Brain microvascular endothelial cell (primary cell): ENCODE measurements around the gene ZSWIM9.

Experiments used
- DNase-seq: peaks from one replicate; pipeline ENCODE4 v3.0.0-alpha.2; 2020
- H3K27ac ChIP-seq: fragments of 250-450 bp; sonication (Bioruptor Pico); 2 replicates; pipeline ENCODE4 v1.5.1; 2020; ENCODE audit warnings: mild to moderate bottlenecking, moderate library complexity
- H3K27me3 ChIP-seq: fragments of 250-450 bp; sonication (Bioruptor Pico); replicated peaks from 2 replicates; pipeline ENCODE4 v1.5.1; 2020; ENCODE audit warnings: mild to moderate bottlenecking
- H3K36me3 ChIP-seq: fragments of 250-450 bp; sonication (Bioruptor Pico); replicated peaks from 2 replicates; pipeline ENCODE4 v1.5.1; 2020; ENCODE audit warnings: mild to moderate bottlenecking
- H3K4me3 ChIP-seq: 2 replicates; pipeline ENCODE4 v1.5.1; 2011; ENCODE audit warnings: low read depth, mild to moderate bottlenecking, control low read depth, low read length, moderate library complexity
- CTCF ChIP-seq: IDR thresholded peaks from 2 replicates; pipeline ENCODE4 v1.5.1; 2011; ENCODE audit warnings: low read depth, mild to moderate bottlenecking, moderate library complexity, low read length, control low read depth, inconsistent platforms; ENCODE audit errors: missing control alignments
- in situ Hi-C: cut with HindIII; loops from 2 replicates; pipeline ENCODE4 v1.10.0; 2017; ENCODE audit warnings: low sequenced_read_pairs, low pct_ligation_motif_present

The ZSWIM9 gene

GRCh38 chr19:48196321-48196763 lies 25.9 kb downstream of the ZSWIM9 start:
- Histone ChIP-seq H3K4me3 (no peak overlapping the region), H3K27ac (no peak overlapping the region), H3K36me3 (no peaks in the 10 kb centered on the region), H3K27me3 (no peaks in the 10 kb centered on the region)
- no peak for DNase-seq
- in situ Hi-C loops = no loop called here
- no peak for TF ChIP-seq CTCF

- no peak for TF ChIP-seq CTCF
- H3K4me3 ChIP-seq = no peak overlapping the region
These were observed 26.6 kb downstream of the ZSWIM9 start for GRCh38 chr19:48196933-48197665.

GRCh38 chr19:48203222-48203793 lies 32.8 kb downstream of the ZSWIM9 start:
- no peaks in the 10 kb centered on the region for H3K36me3 ChIP-seq
- H3K27me3 ChIP-seq = no peaks in the 10 kb centered on the region
- H3K27ac ChIP-seq = peak overlapping the region; percentile 57
- peak overlapping the region; percentile 82 for H3K4me3 ChIP-seq
- DNase-seq = no peak
- TF ChIP-seq CTCF = no peak
- in situ Hi-C loops = no loop called here

More at GRCh38 chr19:48196933-48197665, 26.6 kb downstream of the ZSWIM9 start:
- no peak overlapping the region for H3K27ac ChIP-seq
- in situ Hi-C loops = no loop called here
- DNase-seq = no peak
- no peaks in the 10 kb centered on the region for H3K36me3 ChIP-seq
- H3K27me3 ChIP-seq = no peaks in the 10 kb centered on the region

- Histone ChIP-seq H3K36me3 (no peaks in the 10 kb centered on the region), H3K27me3 (no peaks in the 10 kb centered on the region), H3K27ac (peak overlapping the region; percentile 57), H3K4me3 (peak overlapping the region; percentile 82)
- peak; percentile 92 for DNase-seq
- no peak for TF ChIP-seq CTCF
- in situ Hi-C loops = no loop called here
These were observed 33.5 kb downstream of the ZSWIM9 start for GRCh38 chr19:48203794-48204628.

GRCh38 chr19:48206397-48207093 lies 36.1 kb downstream of the ZSWIM9 start:
- H3K27ac ChIP-seq = no peak overlapping the region
- DNase-seq = no peak
- H3K4me3 ChIP-seq = no peak overlapping the region
- no peaks in the 10 kb centered on the region for H3K27me3 ChIP-seq
- no peak for TF ChIP-seq CTCF
- no peaks in the 10 kb centered on the region for H3K36me3 ChIP-seq
- in situ Hi-C loops = no loop called here
